ENCODE data around the gene ZNF764.

The ZNF764 gene

GRCh38 chr16:30569746-30570635 is 11.8 kb upstream of the ZNF764 start:
- no peak for DNase-seq

- DNase-seq, result no peak
Observed at GRCh38 chr16:30569281-30569680, 11.1 kb upstream of the ZNF764 start.

GRCh38 chr16:30567991-30568638 is 9.9 kb upstream of the ZNF764 start:
- DNase-seq, result peak; percentile 69

- DNase-seq, result peak; percentile 66
Observed at GRCh38 chr16:30567160-30567990, 9.2 kb upstream of the ZNF764 start.

- no peak for DNase-seq
Observed at GRCh38 chr16:30566531-30566930, 8.4 kb upstream of the ZNF764 start.

GRCh38 chr16:30565984-30566383 is 7.8 kb upstream of the ZNF764 start:
- no peak for DNase-seq

GRCh38 chr16:30565526-30565925 is 7.4 kb upstream of the ZNF764 start:
- no peak for DNase-seq

- no peak for DNase-seq
Observed at GRCh38 chr16:30562021-30562420, 3.8 kb upstream of the ZNF764 start.

- peak; percentile 52 for DNase-seq
Observed at GRCh38 chr16:30561089-30561816, 3.1 kb upstream of the ZNF764 start.

GRCh38 chr16:30559690-30560089 is 1.5 kb upstream of the ZNF764 start:
- DNase-seq, result no peak

GRCh38 chr16:30558789-30559377 is 709 bp upstream of the ZNF764 start:
- no peak for DNase-seq

GRCh38 chr16:30557707-30557956 is 542 bp downstream of the ZNF764 start:
- DNase-seq, result no peak

GRCh38 chr16:30556125-30556473 is 2.1 kb downstream of the ZNF764 start:
- no peak for DNase-seq

GRCh38 chr16:30555315-30556124 is 2.7 kb downstream of the ZNF764 start:
- DNase-seq, result no peak

GRCh38 chr16:30554557-30555314 is 3.4 kb downstream of the ZNF764 start:
- DNase-seq, result no peak

GRCh38 chr16:30553393-30553899 is 4.7 kb downstream of the ZNF764 start:
- no peak for DNase-seq

GRCh38 chr16:30552956-30553355 is 5.2 kb downstream of the ZNF764 start:
- no peak for DNase-seq

- DNase-seq, result peak; percentile 80
Observed at GRCh38 chr16:30551781-30552180, 6.4 kb downstream of the ZNF764 start.

GRCh38 chr16:30548416-30549253 is 9.5 kb downstream of the ZNF764 start:
- DNase-seq, result no peak

GRCh38 chr16:30546115-30546514 is 12.1 kb downstream of the ZNF764 start:
- DNase-seq, result no peak

All from CD4-positive, alpha-beta T cell treated with Interleukin-17A for 4 hours (primary cell).